Inferior parietal cortex (tissue), 1 donor: ENCODE measurements around the gene FAM81A.
A peak's percentile ranks its signal among the peaks of the same experiment; 100 is the strongest.
"Not testable (repeated sequence)": the region's sequence is repeated elsewhere in the genome, so short reads cannot be mapped to it uniquely, and the experiment has no call there.

ENCODE experiments used
- DNase-seq: peaks from one replicate; pipeline ENCODE4 v3.0.0-alpha.2; 2016; ENCODE audit errors: extremely low spot score

The FAM81A gene

DNA sequence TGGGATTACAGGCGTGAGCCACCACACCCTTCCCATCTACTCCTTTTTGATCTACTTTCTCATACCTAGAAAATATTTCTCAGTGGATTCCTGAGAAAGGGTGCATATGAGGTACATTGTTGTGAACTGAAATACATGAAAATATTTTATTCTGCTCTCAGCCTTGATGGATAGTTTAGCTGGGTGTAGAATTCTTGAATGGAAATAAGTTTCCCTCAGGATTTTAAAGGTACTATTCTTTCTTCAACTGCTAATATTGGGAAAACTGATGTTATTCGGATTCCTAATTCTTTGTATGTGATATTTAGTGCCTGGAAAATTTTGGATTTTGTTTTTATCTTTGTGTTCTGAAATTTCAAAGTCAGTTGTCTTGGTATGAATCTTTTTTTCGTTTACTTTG is 9.1 kb upstream of the FAM81A start:
- not testable (repeated sequence) for DNase-seq

DNA sequence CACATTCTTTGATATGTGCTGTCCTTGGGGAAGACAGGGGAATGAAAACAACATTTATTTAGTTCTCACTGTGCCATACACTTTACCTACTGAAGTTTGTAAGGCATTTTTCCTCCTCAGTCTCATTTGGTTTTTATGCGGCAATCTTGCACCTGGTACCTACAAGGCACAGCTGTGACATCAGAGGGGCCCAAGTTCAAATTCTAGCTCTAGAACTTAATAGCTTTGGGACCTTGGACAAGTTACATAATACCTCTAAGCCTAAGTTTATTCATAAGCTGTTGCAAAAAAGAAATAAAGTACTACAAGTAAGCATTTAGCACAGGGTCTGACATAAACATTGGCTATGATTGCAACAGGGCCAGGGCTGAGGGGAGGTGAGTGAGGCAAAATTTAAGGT is 5.6 kb upstream of the FAM81A start:
- DNase-seq = no peak

DNA sequence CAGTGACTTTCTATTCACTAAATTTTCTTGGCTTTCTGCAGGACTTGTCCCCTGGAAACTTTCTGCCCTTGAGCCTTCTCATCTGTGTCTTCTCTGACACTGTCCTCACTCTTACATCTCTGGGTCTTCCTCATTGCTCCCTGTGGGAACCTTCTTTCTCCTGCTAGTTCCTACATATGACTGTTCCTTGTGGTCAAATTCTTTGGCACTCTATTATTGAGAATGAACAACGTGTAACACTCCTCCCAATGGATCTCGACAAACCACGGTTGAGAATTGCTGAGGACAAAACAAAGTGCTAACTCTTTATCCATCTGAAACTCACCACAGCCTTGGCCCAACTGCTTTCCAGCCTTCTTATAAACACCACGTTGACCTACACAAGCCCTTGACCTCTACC is 3.5 kb upstream of the FAM81A start:
- DNase-seq = no peak

DNA sequence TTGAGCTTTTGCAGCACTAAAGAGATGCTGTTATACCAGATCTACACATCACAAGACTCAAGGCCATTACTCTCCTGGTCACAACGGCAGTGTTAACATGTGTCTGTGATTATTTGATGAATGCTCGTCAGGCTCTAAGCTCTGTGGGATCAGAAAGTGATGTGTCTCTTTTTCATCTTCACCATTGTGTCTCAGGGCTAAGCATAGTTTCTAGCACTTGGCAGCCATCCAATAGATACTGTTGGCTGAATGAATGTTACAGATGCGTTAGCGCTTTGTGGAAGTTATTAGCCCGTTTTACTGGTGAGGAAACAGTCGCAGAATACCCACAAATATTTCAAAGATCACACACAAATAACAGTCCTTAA is 1.2 kb upstream of the FAM81A start:
- peak; percentile 72 for DNase-seq

DNA sequence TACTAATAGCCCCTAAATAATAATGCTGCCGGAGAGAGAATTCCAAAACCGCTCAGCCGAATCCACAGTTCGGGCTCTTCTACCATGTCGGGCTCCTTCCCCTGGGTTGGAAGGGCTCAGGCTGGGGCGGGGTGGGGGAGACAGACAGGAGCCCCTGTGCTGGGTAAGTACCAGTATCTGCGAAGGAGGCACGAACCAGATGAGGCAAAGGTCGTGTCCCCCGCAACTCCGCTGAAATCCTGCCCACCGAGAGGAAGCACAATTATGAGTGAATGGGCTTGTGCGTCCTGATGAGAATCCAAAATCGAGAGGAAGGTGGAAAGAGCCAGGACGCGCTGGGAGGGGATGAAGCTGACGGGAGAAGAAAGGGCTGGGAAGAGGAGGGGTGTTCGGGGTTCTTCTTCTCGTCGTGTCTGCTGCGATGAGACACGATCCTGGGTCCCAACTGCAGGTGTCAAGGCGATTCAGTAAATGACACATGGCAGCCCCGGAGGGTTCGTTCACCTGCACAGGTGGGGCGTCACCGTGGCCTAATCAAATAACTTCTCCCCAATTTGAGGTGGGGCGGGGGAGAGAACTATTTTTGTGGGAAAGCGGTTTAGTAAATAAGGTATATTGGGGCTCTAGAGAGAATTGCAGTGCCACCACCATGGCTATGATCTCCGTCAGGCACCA is 707 bp upstream of the FAM81A start:
- no peak for DNase-seq

DNA sequence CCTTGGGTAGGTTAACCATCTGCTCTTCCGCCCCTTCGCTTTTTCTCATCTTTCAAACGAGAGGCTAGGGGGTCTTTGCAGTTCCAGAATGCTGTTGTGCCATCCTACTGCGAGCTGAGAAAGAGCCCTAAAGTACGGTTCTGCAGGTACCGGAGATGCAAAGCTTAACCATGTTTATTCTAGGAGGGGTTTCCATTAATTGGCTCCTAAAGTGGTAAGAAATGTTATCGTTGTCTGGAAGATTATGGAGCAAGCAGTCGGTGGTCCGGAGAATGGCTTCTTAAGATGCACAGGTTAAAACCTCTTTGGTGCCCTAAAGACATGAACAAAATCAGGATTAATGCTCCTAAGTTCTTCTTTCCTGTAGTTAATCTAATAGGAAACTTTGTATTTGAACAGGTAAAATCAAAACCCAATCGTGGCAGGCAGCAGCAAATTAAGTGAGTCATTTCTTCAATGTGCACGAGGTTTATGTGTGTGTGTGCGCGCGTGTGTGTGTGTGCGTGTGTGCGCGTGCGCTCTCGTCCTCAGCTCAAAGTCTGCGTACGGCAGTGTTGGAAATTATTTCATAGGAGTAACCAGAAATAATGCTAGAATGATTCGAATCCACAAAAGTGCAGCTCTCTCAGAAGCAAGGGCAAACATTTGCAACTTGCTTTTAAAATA is 772 bp downstream of the FAM81A start:
- DNase-seq = no peak

DNA sequence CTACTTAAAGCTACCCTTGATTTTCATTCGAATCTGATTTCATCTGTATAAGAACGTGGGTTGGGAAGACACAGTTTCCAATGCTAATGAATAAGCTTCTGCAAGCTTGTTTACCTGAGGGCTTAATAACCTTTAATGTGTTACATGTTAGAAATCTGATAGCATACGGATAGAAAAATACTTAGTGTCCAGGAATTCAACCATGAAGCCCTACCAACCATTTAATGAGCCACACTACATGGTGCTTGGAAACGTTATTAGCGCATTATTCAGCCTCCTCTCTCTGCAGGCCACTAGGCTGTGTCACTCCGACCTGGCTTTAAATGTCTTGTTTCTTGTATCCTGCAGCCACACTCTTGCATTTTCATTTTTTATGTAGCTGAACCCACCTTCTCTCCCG is 1.6 kb downstream of the FAM81A start:
- DNase-seq = no peak

DNA sequence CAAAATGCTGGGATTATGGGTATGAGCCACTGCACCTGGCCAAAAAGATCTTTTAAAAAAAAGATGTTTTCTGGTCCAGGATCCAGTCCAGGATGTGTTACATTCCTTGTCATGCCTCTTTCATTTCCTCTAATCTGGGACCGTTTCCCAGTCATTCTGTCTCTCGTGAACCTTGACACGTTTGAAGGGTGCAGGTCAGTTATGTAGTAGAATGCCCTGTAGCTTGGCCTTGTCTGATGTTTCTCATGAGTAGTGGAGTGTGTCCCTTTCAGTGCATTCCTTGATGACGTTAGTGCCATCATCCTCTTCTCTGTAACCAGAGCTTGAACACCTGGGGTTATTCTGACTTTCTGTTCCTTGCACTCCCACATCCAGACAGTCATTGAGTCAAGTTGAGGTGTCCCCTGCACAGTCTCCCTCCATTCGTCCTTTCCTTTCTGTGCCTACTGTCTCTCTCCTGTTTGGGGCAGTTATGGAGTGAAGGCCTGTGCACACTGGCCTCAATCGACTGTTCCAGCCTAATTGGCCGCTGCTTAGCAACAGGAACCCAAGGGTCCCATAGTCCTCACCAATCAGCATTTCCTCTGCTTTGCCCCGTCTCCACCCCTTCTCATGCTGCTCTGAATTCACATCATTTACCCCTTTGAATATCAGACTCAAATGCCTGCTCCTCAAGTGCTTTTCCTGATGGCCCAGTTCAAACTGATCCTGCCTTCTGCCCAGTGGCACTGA is 5.5 kb downstream of the FAM81A start:
- DNase-seq = no peak

DNA sequence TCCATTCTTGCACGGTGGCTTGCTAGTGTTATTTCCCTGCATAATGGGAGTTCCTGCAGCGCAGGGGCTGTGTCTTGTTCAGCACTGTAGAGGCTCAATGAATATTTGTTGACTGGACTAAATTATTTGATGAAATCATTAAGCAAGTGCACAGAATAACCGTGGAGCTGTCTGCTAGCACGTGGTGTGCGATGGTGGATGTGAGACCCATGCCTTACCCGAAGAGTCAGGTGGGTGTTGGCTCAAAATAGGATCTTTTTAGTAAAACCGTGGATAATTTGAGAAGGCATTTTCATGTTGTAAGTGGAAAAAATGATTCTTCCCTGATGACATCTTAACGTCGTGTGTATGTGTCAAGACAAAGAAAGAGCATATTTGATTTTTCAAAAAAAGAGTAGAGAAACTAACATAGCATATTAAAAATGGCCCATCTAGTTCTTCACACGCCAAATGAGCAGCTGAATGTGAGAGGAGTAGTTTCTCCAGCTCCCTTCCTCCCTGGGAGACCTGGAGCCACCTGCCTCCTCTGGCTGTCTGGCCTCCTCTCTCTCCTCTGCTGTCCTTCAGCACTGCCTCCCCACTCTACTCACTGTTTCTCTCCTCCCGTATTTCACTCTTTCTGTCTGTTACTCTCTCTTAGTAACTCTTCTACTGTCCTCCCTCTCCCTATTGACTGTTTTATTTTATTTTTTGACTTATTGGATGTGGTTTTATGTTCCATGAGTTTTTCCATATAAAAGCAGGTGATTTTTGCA is 6.3 kb downstream of the FAM81A start:
- no peak for DNase-seq

DNA sequence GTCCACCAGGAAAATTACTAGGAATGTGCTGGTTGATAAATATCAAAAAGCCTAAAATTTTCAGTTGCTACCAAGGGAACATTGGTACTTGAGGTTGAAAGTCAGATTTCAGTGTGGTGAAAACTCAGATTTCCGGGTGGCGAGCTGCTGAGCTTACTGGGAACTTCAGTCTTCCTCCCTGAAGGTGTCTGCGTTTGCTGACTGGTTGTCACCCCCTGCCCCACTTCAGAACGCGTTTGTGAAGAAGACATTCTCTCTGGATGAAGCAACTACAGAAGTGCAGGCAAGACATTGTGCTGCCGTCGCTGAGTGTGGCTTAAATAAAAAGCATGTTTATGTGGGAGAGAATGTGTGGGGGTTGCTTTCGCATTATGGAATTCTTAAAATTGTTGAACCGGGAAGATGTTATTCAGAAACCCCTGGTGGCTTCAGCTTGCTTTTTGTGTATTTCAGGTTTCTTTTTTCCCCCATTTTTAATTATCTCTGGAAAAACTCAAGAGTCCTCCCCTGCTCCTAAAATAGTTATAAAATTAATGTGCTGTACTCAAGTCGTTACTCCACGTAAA is 7.1 kb downstream of the FAM81A start:
- no peak for DNase-seq

DNA sequence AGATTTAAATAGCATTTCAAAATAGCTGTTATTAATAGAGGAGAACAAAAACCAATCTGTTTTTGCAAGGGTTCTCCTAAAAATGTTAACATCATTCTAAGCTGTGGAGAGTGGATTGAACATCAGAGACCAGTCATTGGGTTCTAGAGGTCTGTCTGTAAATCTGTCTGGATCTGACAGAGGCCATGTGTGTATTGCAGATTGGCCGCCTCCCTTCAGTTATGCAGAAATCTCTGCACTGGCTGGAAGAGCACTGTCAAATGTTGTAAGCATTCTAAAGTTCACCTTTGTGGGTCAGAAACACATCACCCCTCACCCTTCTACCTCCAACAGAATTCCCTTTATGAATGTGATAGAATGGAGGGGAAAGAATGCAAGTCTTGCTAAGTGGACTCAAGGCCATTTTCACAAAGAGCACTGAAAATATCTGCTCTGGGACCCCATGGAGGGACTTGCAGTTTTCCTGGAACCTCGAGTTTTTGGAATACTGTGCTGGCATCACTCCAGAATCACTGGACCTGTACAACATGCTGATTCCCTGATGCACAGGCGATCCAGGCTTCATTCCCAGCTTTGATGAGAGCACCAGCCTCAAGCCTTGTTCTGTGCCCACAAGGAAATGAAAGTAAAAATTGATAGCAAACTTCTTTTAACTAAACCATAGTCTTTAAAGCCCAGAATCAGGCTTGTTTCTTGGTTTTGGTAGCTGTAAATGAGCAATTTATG is 8.4 kb downstream of the FAM81A start:
- DNase-seq = no peak

DNA sequence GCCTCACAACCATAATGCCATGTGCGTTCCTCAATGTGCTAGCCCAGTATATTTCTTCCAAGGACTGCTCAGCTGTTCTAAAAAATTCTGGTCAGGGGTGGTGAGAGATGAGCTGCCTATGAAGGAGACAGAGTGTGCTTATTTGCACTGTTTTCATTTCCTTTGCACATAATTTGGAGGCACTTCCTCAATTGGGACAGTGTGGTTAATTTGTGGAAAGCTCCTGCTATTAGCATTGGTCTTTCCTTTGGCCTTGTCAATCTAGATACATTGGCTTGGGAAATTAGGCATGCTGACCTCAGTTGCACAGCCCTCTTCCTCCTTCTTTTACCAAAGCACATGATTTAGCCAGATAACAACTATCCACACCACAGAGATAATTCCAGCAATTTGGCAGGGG is 9.4 kb downstream of the FAM81A start:
- DNase-seq = no peak

DNA sequence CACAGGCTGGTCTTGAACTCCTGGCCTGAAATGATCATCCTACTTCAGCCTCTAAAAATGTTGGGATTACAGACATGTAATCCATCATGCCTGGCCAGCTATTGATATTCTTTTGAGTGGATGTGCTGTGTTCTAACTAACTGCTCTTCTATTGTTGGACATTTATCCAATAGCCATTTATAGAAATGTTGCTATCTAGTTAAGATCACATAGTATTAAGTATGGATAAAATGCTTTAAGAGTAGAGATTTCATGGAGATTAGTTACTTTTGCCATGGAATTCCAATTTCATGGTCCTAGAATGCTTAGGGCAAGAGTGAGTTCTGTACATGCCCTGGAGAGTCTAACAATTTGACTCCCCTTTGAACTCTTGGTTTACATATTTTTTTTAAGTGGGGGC is 10.9 kb downstream of the FAM81A start:
- DNase-seq = no peak

DNA sequence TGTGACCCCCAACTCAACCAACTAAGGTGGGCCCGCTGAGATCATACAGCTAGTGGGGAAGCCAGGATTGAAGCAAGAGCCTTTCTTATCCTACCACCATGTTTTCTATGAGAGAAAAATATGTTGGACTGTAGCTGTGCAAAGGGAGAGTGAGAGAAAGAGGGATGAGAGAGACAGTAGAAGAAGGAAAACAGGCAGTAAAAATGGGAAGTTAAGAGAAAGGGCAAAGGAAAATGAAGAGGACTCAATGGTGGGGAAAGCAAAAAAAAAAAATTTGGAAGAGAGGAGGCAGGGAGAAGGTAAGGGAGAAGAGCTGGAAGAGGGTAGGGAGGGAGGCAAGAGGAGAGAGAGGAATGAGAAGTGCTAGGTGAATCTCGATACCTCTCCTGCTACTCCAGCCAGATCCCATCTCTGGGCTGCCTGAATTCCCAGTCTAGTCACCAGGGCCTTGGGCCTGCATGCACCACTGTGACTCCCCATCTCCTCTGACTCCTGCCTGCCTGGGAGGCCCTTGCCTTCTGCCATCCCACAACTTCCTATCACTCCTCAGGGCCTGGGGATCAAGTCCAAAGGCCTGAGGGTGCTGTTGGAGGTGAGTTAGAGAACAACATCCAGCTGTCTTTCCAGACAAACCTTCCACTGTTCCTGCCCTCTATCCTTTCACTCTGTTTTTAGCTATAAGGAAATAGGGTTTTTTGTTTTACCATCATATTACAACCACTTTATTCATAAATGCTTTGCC is 15.7 kb downstream of the FAM81A start:
- DNase-seq = no peak

DNA sequence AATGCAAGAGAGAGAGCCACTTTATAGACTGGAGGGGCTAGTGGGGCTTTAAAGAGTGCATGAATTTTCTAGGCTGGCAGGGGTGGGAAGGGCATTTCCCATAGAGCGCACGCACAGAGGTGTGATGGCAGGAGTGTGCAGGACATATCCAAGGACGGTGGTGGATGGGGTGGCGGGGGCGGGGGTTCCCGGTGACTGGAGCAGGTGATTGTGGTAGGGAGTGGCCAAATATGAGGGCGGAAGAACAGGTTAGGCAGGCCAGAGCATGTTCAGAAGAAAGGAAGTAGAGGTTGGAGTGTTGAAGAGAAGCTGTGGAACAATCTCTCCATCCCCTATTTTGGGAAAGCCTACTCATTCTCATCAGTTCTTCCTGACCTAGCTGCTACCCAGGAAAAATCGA is 18.1 kb downstream of the FAM81A start:
- DNase-seq = no peak

DNA sequence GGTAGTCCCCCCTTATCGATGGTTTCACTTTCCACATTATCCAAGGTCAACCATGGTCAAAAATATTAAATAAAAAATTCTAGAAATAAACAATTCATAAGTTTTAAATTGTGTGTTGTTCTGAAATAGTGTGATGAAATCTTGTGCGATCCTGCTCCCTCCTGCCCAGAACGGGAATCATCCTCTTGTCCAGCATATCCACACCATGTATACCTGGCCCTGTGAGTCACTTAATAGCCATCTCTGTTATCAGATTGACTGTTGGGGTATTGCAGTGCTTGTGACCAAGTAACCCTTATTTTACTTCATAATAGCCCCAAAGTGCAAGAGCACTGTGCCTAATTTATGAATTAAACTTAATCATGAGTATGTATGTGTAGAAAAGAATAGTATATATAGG is 19.1 kb downstream of the FAM81A start:
- DNase-seq = no peak

DNA sequence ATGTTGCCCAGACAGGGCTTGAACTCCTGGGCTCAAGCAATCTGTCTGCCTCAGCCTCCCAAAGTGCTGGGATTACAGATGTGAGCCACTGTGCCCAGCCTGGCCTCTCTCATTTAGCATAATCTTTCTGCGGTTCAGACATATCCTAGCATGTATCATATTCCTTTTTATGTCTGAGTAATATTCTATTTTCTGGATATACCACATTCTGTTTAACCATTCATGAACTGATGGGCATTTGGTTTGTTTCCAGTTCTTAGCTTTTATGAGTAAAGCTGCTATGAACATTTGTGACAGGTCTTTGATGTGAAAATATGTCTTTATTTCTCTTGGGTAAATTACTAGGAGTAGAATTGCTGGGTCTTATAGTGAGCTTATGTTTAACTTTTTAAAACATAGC is 23.5 kb downstream of the FAM81A start:
- no peak for DNase-seq

DNA sequence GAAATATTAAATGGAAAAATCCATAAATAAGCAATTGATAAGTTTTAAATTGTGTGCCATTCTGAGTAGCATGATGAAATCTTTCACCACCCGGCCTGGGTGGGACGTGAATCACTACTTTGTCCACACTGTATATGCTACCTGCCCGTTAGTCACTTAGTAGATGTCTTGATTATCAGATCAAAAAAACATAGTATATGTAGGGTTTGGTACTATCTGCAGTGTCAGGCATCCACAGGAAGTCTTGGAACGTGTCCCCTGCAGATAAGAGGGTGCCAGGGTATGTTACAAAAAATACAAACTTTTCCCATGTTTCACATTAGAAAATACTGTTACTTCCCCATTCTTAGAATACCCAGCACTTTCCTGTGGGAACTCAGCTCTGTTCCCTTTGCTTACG is 35.2 kb downstream of the FAM81A start:
- DNase-seq = no peak

DNA sequence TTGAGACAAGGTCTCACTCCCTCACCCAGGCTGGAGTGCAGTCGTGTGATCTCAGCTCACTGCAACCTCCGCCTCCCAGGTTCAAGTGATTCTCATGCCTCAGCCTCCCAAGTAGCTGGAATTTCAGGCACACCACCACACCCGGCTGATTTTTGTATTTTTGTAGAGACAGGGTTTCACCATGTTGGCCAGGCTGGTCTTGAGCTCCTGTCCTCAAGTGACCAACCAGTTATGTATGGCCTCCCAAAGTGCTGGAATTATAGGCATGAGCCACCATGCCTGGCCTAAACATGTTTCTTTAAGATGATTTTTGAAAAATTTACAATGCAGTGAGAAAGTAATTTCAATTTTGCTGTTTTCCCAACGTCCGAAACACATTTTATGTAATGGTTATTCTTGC is 37.2 kb downstream of the FAM81A start:
- not testable (repeated sequence) for DNase-seq

DNA sequence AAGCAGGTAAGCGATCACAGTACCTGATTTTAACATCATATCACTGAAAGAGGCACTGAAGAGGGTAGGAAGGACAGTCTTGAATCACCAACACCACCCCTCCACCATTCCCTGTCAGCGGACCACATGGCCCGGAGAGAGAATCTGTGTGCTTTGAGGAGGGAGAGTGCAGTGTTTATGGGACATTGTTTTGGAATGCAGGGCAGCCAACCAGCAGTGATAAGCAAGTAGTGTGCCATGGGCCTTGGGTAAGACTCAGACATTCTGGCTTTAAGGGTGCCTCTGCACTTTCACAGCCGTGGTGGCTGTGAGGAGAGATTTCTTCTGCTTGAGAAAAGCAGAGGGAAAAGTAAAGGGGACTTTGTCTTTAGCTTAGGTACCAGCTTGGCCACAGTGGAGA is 46.4 kb downstream of the FAM81A start:
- DNase-seq = no peak

DNA sequence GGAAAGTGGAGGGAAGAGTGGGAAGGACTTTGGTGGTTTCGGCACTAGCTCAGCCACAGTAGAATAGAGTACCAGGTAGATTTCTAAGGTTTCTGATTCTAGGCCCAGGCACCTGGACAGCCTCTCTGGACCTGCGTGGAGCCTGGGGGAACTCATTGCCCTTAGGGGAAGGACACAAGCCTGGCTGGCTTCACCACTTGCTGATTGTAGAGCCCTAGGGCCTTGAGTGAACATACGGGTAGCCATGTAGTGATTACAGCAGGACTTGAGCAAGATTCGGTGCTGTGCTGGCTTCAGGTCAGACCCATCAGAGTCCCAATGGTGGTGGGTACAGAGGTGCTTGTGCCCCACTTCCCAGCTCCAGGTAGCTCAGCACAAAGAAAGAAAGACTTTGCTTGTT is 47.0 kb downstream of the FAM81A start:
- DNase-seq = no peak
